Measurements from ENCODE around the gene UTP20.
"Not testable (repeated sequence)": the region's sequence is repeated elsewhere in the genome, so short reads cannot be mapped to it uniquely, and the experiment has no call there.

Gene UTP20

GRCh38 chr12:101327546-101327945, 47.6 kb downstream of the UTP20 start:
- DNase-seq = no peak

DNA sequence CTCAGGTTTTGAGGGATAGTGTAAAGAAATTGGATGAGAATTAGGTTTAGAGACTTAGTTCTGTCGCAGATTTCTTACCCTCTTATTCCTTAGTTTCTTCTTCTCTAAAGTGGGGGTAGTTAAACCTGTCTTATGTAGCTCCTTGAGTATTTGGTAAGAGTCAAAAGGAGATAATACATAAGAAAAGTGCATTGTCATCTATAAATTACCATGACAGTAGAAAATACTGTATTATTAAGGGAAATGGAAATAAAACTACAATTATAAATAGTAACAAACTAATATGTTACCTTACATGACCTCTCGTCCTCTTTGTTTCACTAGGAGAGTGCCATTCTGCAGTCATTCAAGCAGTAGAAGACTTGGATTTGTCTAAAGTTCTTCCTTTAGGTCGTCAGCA, 49.0 kb downstream of the UTP20 start:
- DNase-seq = no peak

GRCh38 chr12:101330631-101331030, 50.7 kb downstream of the UTP20 start:
- DNase-seq = no peak

DNA sequence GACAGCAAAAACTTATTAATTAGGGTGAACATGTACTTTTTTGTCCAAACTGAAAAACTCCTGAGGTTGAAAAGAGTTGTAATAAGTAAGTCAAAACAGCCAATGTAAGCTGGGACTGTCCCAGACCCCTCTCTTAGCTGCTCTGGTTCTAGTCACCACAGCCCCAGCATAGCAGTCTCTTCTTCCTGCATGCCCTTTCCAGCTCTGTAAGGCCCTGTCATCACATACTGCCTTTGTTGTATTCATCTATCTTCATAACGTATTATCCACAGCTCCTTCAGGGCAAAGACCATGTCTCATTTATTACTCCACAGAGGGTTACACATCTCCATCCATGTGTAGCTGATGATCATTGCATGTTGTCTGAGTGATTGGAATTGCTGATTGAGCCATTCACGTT, 56.5 kb downstream of the UTP20 start:
- no peak for DNase-seq

- DNase-seq = no peak
Measured at GRCh38 chr12:101338087-101338486, 58.2 kb downstream of the UTP20 start.

DNA sequence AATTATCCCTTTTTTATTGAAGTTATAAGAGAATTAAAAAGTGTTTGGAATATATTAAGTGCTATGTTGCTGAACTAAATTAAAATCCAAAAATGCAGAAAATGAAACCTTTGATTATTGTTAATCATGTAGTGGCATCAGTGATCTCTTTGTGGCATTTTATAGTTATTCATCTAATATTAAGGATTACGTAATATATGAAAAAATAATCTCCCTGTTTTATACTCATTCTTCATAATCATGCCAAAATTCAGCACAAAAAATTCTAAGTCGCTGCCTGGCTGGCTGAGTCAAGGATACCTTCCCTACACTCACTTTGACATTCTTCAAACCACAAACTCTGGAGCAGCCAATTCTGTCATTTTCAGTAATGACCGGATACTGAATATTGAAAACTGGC, 64.0 kb downstream of the UTP20 start:
- DNase-seq = no peak

DNA sequence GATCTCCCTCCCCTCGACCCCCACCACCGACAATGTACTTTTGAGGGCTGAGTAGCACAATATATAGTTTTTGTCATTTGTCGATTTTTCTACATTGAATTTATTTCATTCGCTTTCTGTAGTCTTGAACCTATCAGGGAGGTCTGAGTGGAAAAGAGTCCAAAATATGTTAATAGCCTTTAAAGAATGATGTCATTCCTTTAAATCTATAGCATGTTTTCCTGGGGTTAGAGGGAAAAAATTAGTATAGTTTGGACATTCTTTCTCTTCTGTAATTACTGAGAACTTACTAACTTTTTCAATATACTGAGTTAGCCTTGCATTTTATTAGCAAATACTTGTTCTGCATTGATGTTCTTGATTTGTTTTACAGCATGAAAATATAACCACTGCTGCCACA, 71.8 kb downstream of the UTP20 start:
- DNase-seq = no peak

GRCh38 chr12:101356794-101357193, 76.9 kb downstream of the UTP20 start:
- no peak for DNase-seq

DNA sequence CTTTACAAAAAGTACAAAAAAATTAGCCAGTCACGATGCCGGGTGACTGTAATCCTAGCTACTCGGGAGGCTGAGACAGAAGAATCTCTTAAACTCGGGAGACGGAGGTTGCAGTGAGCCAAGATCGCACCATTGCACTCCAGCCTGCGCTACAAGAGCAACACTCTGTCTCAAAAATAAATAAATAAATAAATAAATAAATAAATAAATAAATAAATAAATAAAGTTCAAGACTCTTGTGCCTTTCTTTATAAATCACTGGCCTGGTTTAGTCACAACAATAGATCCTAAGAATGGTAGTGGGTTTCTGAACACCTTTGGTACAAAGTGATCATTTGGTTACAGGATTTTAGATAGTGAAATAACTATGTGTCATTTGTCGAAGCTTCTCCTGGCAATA, 81.5 kb downstream of the UTP20 start:
- no peak for DNase-seq

DNA sequence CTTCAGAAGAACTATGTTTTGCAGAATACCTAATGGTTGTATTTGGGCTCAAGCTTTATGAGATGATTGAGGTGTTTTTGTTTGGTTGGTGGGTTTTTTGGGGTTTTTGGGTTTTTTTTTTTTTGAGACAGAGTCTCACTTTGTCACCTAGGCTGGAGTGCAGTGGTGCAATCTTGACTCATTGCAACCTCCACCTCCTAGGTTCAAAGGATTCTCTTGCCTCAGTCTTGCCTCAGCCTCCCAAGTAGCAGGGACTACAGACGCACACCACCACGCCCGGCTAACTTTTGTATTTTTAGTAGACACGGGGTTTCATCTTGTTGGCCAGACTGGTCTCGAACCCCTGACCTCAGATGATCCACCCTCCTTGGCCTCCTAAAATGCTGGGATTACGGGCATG, 88.1 kb downstream of the UTP20 start:
- DNase-seq = no peak

DNA sequence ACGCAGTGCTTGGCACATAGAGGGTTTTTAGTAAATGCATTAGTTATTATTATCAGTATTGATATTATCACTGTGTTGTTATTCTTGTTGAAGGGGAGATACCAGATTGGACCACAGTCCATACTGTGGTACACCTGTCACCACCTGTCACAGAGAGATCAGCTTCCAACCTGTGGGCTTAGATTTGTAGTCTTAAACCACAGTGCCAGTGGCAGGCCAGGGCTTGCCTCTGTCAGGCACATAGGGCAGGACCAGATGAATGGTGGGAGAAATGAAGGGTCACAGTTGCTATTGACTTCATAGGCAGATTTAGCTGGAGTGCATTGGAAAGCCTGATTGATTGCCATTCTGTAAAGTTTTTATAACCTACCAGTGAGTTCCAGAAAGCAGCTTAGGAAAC, 92.5 kb downstream of the UTP20 start:
- DNase-seq = no peak

DNA sequence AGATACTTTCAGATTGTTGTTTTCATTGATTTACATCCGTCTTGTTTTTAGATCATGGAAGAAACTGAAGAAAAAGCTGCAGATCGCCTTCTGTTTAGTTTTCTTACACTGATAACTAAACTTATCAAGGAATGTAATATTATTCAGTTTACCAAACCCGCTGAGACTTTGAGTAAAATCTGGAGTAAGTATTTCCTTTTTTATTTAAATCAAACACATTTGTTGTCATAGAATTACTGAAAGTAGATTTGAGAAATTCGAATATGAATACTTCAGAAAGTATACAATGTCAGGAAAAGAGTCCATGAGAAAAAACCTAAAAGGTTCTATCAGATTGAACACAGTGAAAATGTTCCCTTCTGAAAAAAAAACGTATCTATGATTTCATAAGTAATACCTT, 95.7 kb downstream of the UTP20 start:
- DNase-seq = no peak

- DNase-seq = no peak
Measured at GRCh38 chr12:101379149-101379548, 99.2 kb downstream of the UTP20 start.

- not testable (repeated sequence) for DNase-seq
Measured at GRCh38 chr12:101391181-101391580, 111.3 kb downstream of the UTP20 start.

GRCh38 chr12:101407049-101407435, 127.1 kb downstream of the UTP20 start:
- no peak for DNase-seq

GRCh38 chr12:101407436-101408345, 127.8 kb downstream of the UTP20 start, which contains the start of gene ARL1:
Gene ARL1 (minus strand): TSS chr12:101407772. CDS start chr12:101407645, 127 bp downstream.
- DNase-seq = peak; percentile 90

DNA sequence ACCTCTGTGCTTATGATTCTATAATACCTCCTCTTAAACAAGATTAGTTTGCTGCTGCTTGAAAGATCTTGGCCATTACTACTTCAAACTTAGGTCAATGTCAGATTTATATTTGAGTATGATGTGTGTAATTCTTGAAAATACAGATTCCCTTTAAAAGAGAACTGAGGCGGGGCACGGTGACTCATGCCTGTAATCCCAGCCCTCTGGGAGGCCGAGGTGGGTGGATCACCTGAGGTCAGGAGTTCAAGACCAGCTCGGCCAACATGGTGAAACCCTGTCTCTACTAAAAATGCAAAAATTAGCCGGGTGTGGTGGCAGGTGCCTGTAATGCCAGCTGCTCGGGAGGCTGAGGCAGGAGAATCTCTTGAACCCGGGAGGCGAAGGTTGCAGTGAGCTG, 130.3 kb downstream of the UTP20 start:
- DNase-seq = not testable (repeated sequence)

- no peak for DNase-seq
Measured at GRCh38 chr12:101414533-101415119, 134.7 kb downstream of the UTP20 start.

DNA sequence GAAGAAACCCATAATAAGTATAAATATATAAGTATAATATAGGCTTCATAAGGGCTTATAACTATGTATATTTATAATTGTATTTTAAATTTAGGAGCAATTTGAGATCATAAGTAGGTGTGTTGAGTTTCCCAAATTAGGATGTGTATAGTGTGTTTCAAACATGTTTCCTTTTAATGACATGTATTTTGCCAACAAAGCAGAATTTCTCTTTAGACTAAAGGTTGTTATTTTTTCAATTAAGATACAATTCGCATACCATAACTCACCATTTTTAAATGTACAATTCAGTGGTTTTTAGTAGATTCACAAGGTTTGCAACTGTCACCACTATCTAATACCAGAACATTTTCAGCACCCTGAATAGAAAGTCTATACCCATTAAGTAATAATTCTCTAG, 135.3 kb downstream of the UTP20 start:
- no peak for DNase-seq

GRCh38 chr12:101422066-101422465, 142.2 kb downstream of the UTP20 start:
- not testable (repeated sequence) for DNase-seq

GRCh38 chr12:101424620-101425019, 144.7 kb downstream of the UTP20 start:
- no peak for DNase-seq

GRCh38 chr12:101430456-101430855, 150.6 kb downstream of the UTP20 start:
- DNase-seq = no peak

DNA sequence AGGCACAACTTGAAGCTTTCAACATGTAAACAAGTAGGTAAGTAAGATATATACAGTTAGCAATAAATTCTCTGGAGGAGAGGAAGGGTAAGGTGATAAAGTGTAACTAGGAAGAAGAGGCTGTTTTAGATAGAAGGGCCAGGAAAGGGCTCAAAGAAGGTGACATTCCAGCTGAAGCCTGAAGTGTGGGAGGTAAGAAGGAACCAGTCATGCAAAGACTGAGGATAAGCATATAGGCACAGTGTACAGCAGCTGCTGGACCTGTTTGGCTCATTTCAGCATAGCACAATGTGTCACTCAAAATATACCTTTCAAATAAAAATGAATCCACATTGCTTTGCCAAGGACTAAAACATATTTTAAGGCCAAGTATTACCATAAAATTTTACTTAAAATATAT, 156.2 kb downstream of the UTP20 start:
- DNase-seq = no peak

Measured in stimulated activated CD8-positive, alpha-beta memory T cell treated with anti-CD3 and anti-CD28 coated beads, Interleukin-4, amount 100 ng/mL, for 48 hours (primary cell).